ENCODE results near the gene MTSS2.

DNA sequence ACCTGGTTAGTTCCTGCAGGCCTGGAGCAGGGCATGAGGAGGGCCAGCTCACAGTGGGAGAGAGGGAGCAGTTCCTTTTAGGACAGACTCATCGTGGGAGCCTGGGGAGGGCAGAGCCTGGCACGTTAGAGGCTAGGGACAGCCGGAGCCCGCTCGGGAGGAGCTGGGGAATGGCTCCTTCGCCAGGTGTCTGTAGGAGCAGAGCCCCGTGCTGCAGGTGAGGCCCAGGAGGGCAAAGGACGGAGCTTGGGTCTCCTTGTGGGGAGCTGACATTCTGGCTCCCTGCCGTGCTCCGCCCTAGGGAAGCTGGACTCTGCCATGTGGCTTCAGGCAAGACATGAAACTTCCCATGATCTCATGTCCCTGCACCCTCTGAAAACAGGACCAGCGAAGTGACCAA, 18.7 kb upstream of the MTSS2 start:
- TF ChIP-seq, protein P1, sequence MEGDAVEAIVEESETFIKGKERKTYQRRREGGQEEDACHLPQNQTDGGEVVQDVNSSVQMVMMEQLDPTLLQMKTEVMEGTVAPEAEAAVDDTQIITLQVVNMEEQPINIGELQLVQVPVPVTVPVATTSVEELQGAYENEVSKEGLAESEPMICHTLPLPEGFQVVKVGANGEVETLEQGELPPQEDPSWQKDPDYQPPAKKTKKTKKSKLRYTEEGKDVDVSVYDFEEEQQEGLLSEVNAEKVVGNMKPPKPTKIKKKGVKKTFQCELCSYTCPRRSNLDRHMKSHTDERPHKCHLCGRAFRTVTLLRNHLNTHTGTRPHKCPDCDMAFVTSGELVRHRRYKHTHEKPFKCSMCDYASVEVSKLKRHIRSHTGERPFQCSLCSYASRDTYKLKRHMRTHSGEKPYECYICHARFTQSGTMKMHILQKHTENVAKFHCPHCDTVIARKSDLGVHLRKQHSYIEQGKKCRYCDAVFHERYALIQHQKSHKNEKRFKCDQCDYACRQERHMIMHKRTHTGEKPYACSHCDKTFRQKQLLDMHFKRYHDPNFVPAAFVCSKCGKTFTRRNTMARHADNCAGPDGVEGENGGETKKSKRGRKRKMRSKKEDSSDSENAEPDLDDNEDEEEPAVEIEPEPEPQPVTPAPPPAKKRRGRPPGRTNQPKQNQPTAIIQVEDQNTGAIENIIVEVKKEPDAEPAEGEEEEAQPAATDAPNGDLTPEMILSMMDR (IDR thresholded peaks at IDR 0.05) = no peak
- no peak for TF ChIP-seq POLR2A (IDR thresholded peaks at IDR 0.05)

Data from adrenal gland (tissue), 5 donors.